Cerebellar nuclear complex (tissue), 1 donor: ENCODE results near the gene REEP1.

Source experiments
- DNase-seq, 2 experiments: peaks; one replicate each; lab custom pipeline; 2025; lab: John Stamatoyannopoulos, UW

Gene REEP1

DNA sequence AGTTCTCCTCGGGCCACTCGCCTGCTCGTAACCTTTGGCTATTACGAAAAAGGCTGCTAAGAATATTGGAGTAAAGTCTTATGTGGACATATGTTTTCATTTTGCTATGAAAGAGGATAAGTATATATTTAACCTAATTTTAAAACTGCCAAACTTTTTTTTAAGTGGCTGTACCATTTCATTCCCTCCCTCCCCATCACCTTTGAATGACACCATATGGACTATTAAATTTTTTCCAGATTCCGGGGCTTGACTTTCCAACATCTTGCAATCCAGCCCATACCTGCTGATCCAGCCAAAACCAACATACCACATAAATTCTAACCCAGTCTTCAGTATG is 31.5 kb downstream of the REEP1 start:
- no peak for DNase-seq

DNA sequence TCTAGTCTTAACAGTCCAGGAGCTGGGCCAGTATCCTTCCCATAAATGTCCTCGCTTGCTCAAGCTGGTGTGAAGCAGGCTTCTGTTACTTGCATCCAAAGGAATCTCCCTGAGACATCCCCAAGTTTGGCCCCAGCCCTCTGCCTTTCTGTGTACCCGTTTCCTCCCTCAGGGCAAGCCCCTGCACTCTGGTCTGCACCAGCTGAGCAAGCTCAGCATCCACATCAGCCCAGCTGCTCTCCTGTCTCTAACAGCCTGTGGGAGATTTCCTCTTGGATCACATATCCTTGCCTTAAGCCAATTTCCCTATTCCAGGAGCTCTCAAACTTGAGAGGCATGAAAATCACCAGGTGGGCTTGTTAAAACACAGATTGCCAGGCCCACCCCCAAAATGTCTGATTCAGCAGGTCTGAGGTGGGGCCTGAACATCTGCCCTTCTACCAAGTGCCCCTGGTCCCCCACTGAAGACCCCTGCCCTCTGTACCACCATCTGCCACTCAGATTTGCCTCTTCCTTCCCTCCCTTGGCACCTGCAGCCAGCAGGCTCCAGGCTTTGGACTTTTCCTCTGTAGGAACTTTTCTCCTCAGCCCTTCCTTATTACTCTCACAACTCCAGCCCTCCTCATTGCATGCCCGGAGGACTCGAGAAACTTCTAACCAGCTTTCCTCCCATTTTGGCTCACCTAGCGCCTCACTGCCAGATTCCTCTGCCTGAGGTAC is 32.1 kb downstream of the REEP1 start:
- DNase-seq, result no peak

DNA sequence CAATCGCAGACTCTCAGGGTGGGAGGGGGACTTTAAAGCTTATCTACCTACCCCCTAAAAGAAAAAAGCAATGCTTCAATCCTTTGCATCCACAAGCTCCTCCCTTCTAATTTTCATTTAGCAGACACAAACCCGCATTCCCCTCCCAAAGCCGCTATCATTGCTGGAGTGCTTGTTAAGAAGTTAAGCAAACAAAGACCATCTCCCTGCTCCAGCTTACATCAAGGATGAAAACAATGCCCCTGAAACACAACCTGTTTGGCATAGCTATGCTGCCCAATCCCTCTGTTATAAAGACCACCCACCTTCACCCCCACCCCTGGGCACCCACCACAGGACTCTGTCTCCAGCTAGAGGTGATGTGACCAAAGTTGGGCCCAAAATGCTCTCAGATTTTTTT is 33.0 kb downstream of the REEP1 start:
- DNase-seq, result no peak

- DNase-seq, result no peak
These were observed 35.1 kb downstream of the REEP1 start for GRCh38 chr2:86302320-86302719.

GRCh38 chr2:86301711-86302202 is 35.7 kb downstream of the REEP1 start:
- DNase-seq, result no peak

DNA sequence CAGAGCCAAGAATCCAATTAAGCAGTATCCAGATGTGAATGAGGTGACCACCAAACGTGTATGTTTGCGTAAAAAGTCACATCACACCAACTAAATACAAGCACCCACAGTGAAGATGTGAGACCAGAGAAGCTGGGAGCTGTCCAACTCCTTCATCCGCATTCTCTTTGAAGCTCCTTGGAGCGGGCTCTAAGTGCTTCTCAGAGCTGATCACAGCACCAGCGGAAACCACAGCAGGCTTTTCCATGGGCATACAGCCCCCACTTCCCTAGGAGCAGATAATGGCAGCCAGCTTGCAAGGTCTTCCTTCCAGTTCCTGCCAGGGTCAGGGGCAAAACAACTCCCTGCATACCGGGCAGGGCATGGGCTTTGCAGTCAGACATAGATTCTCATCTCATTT is 36.4 kb downstream of the REEP1 start:
- DNase-seq, result no peak

- DNase-seq, result no peak
These were observed 36.9 kb downstream of the REEP1 start for GRCh38 chr2:86300496-86300895.

- peak in 1 of 2 experiments; percentile 5 for DNase-seq
These were observed 38.7 kb downstream of the REEP1 start for GRCh38 chr2:86298411-86299390.

- no peak for DNase-seq
These were observed 39.9 kb downstream of the REEP1 start for GRCh38 chr2:86297382-86298147.

- no peak for DNase-seq
These were observed 40.5 kb downstream of the REEP1 start for GRCh38 chr2:86296947-86297346.

GRCh38 chr2:86295066-86295465 is 42.4 kb downstream of the REEP1 start:
- no peak for DNase-seq

- no peak for DNase-seq
These were observed 43.8 kb downstream of the REEP1 start for GRCh38 chr2:86293612-86294011.

DNA sequence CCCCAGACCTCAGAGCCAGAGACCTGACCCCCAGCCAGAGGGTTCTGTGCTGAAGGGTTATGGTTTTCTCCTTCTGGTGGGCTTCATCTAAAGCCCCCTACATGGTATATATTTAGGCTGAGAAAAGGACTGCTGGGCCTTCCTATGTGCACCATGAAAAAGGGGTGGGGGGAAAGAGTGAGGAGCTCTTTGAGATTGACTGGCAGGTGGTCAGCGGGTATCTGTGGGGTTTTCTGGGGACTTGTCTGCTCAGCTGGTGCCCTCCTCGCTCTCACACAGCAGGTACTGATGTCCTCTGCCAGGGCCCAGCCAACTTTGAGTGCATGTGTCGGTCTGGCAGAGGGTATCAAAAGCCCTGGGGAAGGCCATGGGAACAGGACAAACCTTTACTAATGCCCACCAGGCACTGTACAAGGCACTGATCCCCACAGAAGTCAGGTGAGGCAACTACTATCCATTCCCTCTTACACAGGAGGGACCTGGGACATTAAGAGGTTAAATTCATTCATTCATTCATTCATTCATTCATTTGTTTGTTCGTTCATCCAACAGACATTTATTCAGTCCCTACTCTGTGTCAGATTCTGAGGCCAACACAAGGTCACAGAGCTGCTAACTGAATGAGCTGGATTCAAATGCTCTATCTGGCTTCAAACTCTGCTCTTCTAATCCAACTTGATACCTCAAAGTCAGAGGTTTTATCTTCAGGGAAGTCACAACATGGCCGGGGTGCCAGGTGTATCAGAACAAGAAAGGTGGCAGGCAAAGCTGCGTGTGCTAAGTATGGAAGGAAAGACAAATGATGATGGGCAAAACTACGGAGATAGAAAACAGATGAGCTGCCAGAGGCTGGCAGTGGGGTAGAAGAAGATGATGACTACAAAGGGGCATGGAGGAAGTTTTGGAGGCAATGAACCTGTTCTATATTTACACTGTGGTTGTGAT is 44.6 kb downstream of the REEP1 start:
- no peak for DNase-seq

GRCh38 chr2:86291328-86291662 is 46.1 kb downstream of the REEP1 start:
- DNase-seq, result no peak

GRCh38 chr2:86290596-86291327 is 46.7 kb downstream of the REEP1 start:
- no peak for DNase-seq

DNA sequence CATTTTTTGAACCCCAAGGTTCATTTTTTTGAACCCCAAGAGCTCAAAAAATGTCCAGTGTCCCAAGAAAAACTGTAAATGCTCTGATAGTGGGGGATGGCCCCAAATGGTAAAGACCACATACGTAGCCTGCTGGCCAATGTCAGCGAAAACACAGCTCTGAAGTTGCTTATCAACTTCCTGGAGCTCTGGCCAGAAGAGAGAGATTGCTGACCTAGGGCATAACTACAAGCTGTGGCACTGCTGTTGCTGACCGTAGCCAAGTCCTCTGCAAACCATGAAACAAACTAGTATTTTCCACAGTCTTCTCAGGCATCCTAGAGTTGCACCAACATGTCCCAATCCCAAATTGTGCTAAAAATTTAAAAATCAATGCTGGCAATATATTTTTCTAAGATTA is 50.9 kb downstream of the REEP1 start:
- DNase-seq, result no peak

GRCh38 chr2:86285981-86286380 is 51.4 kb downstream of the REEP1 start:
- no peak for DNase-seq

GRCh38 chr2:86285571-86285970 is 51.9 kb downstream of the REEP1 start:
- DNase-seq, result no peak

DNA sequence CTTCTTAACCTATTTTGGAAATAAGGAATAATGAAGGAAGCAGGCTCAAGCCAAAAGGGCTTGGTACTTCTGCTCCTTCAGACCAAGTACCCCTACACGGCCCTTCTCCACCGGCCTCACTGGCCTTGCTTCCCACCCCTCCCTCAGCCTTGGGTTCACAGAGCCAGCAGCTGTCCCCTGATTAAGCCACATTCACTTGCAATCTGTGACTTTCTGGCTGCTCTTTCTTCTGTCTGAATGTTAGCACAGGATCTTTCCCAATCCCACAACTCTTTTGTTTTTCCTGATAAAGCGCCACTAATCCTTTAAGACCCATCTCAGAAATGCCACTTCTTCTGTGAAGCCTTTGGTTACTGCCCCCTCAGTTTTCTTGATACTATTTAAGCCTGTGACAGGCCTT is 52.4 kb downstream of the REEP1 start:
- DNase-seq, result no peak

- no peak for DNase-seq
These were observed 53.0 kb downstream of the REEP1 start for GRCh38 chr2:86284401-86284841.
